ENCODE data around the gene ATP5F1B.

DNA sequence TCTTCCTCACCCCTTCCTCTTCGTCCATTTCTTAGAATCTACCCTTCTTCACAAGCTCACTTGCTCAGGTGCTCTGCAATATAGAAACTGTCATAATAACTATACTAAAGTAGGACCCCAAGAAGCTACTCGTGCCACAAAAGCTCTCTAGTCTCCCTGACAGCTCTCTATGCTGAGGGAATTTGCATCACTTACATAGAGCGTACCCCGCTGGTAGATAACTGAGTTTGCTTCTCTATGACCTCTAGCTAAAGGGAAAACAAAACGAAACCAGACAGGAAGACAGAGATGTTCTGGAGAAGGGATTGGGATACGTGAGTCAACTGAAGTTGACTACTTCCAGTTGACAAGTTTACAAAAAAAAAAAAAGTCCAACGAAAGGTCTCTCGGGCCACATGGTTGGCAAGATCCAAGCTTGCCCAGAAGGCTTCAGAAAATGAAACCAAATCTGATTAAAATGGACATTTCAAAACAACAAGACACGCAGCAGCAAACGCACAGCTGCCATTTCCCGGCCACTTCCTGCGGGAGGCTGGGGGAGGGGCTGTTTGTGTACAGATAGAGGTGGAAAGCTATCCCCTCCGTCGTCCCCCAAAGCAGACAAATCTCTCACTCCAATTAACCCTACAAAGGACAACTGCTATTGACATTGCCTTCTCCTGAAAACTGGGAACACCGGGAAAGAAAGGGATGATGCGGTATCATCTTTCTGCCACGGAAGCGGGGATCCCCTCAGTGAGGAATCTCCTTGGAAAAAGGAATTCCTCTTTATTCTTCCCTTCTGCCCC, 16.9 kb downstream of the ATP5F1B start:
- TF ChIP-seq SUZ12 (IDR thresholded peaks at IDR 0.05; ENCODE audit: extremely low read depth, insufficient read depth, insufficient read length) (no peak), YY1 (IDR thresholded peaks at IDR 0.05; ENCODE audit: insufficient read depth, insufficient read length) (no peak), ZNF274 (IDR thresholded peaks at IDR 0.05; ENCODE audit: low read depth, low read length) (no peak)

All from NT2/D1 (cell line).